GM12878 (cell line): ENCODE measurements around the gene SLCO3A1. TPM values are rescaled to one million over a fixed set of nuclear protein-coding genes. Genes with fewer than 3 reads are reported as not detected.

ENCODE experiments used
- ATAC-seq: fragments of 200-7000 bp; cut with Tn5 transposase; 3 replicates; pipeline ENCODE4 v1.9.1; 2020; ENCODE audit warnings: mild to moderate bottlenecking, moderate library complexity
- BruUV-seq: library from RNA; stranded (reverse); fragments of 400-500 nt; replicated peaks from 2 replicates; lab custom pipeline; 2021; lab: Mats Ljungman, UMichigan
- CTCF ChIA-PET: fragments of 300-600 bp; sonication (Branson Sonifier 250); formaldehyde crosslinking; extraction: SDS; loops from one replicate; lab custom pipeline; 2021; ENCODE audit warnings: inconsistent platforms; lab: Yijun Ruan, JAX
- POLR2A ChIA-PET: fragments of 350-600 bp; formaldehyde crosslinking; extraction: SDS; loops from one replicate; lab custom pipeline; 2021; ENCODE audit warnings: inconsistent platforms; lab: Charles Lee
- RAD21 ChIA-PET: fragments of 300-600 bp; sonication (Branson Sonifier 250); formaldehyde crosslinking; loops from one replicate; lab custom pipeline; 2023; ENCODE audit warnings: antibody characterized with exemption; ENCODE audit not compliant: unreplicated experiment; lab: Charles Lee
- SMC1A ChIA-PET: fragments of 300-600 bp; sonication (Branson Sonifier 250); formaldehyde crosslinking; loops from one replicate; lab custom pipeline; 2023; ENCODE audit not compliant: unreplicated experiment, uncharacterized antibody; lab: Charles Lee
- DNase-seq: peaks from one replicate; pipeline ENCODE4 v3.0.0-alpha.2; 2011; ENCODE audit warnings: low read depth, low spot score
- FAIRE-seq: peaks from 3 replicates; lab custom pipeline; 2011; peaks lifted over from hg19 to GRCh38; lab: Jason Lieb, UNC
- H2AFZ ChIP-seq: 2 replicates; pipeline ENCODE4 v1.6.0; 2011; ENCODE audit warnings: low read depth, low read length, control low read depth; ENCODE audit not compliant: control insufficient read depth
- H3K27ac ChIP-seq: 2 replicates; pipeline ENCODE4 v1.5.1; 2011; ENCODE audit warnings: control low read depth; ENCODE audit not compliant: control insufficient read depth, insufficient read depth
- H3K27me3 ChIP-seq, 2 experiments: replicated peaks in 1 of 2; 2 replicates each; pipeline versions ENCODE4 v1.6.0 to v1.6.1; 2011; ENCODE audit warnings: low read length in 1 of 2; ENCODE audit not compliant: control insufficient read depth in 2 of 2, insufficient read depth in 2 of 2
- H3K36me3 ChIP-seq, 2 experiments: 2 replicates each; pipeline ENCODE4 v1.5.1; 2011; ENCODE audit warnings: low read length in 1 of 2; ENCODE audit not compliant: control insufficient read depth in 2 of 2, insufficient read depth in 2 of 2
- H3K4me1 ChIP-seq: 2 replicates; pipeline ENCODE4 v1.6.1; 2011; ENCODE audit warnings: mild to moderate bottlenecking, low read length, moderate library complexity, mixed read lengths; ENCODE audit not compliant: control insufficient read depth, insufficient read depth
- H3K4me2 ChIP-seq: 2 replicates; pipeline ENCODE4 v1.6.0; 2011; ENCODE audit warnings: control low read depth; ENCODE audit not compliant: control insufficient read depth, insufficient read depth
- H3K4me3 ChIP-seq: fragments of 200-600 bp; sonication (generic); 2 replicates; pipeline ENCODE4 v1.5.1; 2016
- H3K79me2 ChIP-seq: 2 replicates; pipeline ENCODE4 v1.6.0; 2011; ENCODE audit warnings: low read length; ENCODE audit not compliant: control insufficient read depth, insufficient read depth
- H3K9ac ChIP-seq: 2 replicates; pipeline ENCODE4 v1.8.0; 2011; ENCODE audit warnings: low read length, control low read depth, mixed read lengths; ENCODE audit not compliant: control insufficient read depth, insufficient read depth
- H3K9me3 ChIP-seq: replicated peaks from 3 replicates; pipeline ENCODE4 v1.5.1; 2011; ENCODE audit warnings: mild to moderate bottlenecking, low read length; ENCODE audit not compliant: control insufficient read depth, insufficient read depth
- H4K20me1 ChIP-seq: 2 replicates; pipeline ENCODE4 v1.6.0; 2011; ENCODE audit not compliant: control insufficient read depth, insufficient read depth
- HDAC2 ChIP-seq: fragments of 200-600 bp; sonication (generic); IDR thresholded peaks from 2 replicates; pipeline ENCODE4 v1.6.1; 2017
- IKZF2 ChIP-seq, 2 experiments: fragments of 450-650 bp; IDR thresholded peaks; 2 replicates each; pipeline ENCODE4 v1.6.1; 2017; ENCODE audit warnings: mild to moderate bottlenecking in 2 of 2, moderate library complexity in 2 of 2
- MTA3 ChIP-seq: IDR thresholded peaks from 2 replicates; pipeline ENCODE4 v1.6.1; 2012; ENCODE audit warnings: low read length, inconsistent platforms, borderline replicate concordance
- NKRF ChIP-seq: fragments of 450-650 bp; conservative IDR thresholded peaks from 2 replicates; pipeline ENCODE4 v1.6.1; 2017; ENCODE audit warnings: mild to moderate bottlenecking, moderate library complexity
- POLR2A ChIP-seq: IDR thresholded peaks from 2 replicates; pipeline ENCODE4 v1.6.1; 2011; ENCODE audit warnings: low read depth, mild to moderate bottlenecking, low read length
- SP1 ChIP-seq: IDR thresholded peaks from one replicate; pipeline ENCODE4 v1.6.1; 2011; ENCODE audit warnings: low read depth, low read length
- ZBED1 ChIP-seq: IDR thresholded peaks from 2 replicates; pipeline ENCODE4 v1.6.1; 2016; ENCODE audit warnings: borderline replicate concordance
- ZBTB4 ChIP-seq: fragments of 450-650 bp; formaldehyde crosslinking; IDR thresholded peaks from 2 replicates; pipeline ENCODE4 v1.4.0; 2022; ENCODE audit warnings: mild to moderate bottlenecking, moderate library complexity
- ZSCAN29 ChIP-seq: fragments of 450-650 bp; IDR thresholded peaks from 2 replicates; pipeline ENCODE4 v1.6.1; 2017; ENCODE audit warnings: mild to moderate bottlenecking, moderate library complexity
- WGBS: methylation state at CpG from one replicate; pipeline ENCODE4 v1.1.6; 2016; ENCODE audit warnings: low lambda C conversion rate; ENCODE audit not compliant: insufficient replicate concordance, insufficient coverage; ENCODE audit errors: missing lambda C conversion rate; 5-methylcytosine and 5-hydroxymethylcytosine counted together
- in situ Hi-C: fragments of 300-500 bp; cut with MboI; formaldehyde crosslinking; loops from 9 replicates; pipeline ENCODE4 v1.14.3; 2018; ENCODE audit warnings: mixed read lengths
- intact Hi-C: fragments of 100-400 bp; cut with micrococcal nuclease; formaldehyde crosslinking; loops from one replicate; pipeline ENCODE4 v1.14.2; 2022; ENCODE audit not compliant: unreplicated experiment
- polyA plus RNA-seq, 11 experiments: library from polyadenylated mRNA; depleted of rRNA in 4 of 11; unstranded in 6 of 11; stranded (reverse) in 5 of 11; fragments of >200 nt; fragmentation: Nextera tagmentation in 4 of 11; fragmentation: Illumina TruSeq in 1 of 11; extraction: Ambion mirVana in 4 of 11; extraction: Trizol in 1 of 11; gene quantifications; 1 replicate in 1 of 11; 2 replicates in 10 of 11; pipeline versions ENCODE4 v1.2.1 to v1.2.3, GENCODE V29; 2011 to 2016; ENCODE audit warnings: inconsistent platforms in 2 of 11, missing spikeins in 2 of 11, low read depth in 1 of 11
- total RNA-seq, 4 experiments: library from RNA; depleted of rRNA in 3 of 4; stranded (reverse); fragments of >200 nt in 3 of 4; fragmentation: Illumina TruSeq in 1 of 4; extraction: Trizol in 1 of 4; gene quantifications; 2 replicates each; pipeline versions ENCODE4 v1.2.1 to v1.2.3, GENCODE V29; 2013 to 2021
- TF ChIP-seq, protein P1 (sequence below): IDR thresholded peaks from 2 replicates; pipeline ENCODE4 v1.6.1; 2012; ENCODE audit warnings: low read length, inconsistent platforms
- TF ChIP-seq, protein P2 (sequence below): fragments of 450-650 bp; IDR thresholded peaks from 2 replicates; pipeline ENCODE4 v1.6.1; 2017; ENCODE audit warnings: mild to moderate bottlenecking
- TF ChIP-seq, protein P3 (sequence below): fragments of 150-350 bp; IDR thresholded peaks from 2 replicates; pipeline ENCODE4 v1.6.1; 2014; ENCODE audit warnings: mild to moderate bottlenecking, low read depth, low read length

Gene SLCO3A1
- total and polyA plus RNA-seq, 10 of the 15 experiments (the other 5 are each of a cell fraction or from before 2014, with no cell fraction given): 0.05 to 5.9 (median 0.31) TPM

DNA sequence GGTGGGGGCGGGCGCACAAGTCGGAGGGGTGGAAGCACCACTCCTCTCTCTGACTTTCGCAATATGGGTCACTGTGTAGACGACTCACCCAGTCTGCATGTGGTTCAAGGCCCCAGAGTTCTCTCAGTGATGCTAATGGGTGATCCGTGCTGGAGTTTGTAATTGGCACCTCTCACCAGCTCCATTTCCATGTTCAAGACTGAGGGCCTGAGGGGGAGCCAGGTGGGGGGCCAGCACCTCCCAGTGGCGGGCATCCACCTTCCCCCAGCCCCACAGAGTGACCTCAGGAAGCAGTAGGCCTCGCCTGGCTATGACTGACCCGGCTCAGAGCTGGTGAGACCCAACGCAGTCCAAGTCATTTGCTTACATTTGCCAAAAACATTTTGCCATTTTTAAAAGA lies 310.1 kb downstream of the SLCO3A1 start:
- RAD21 ChIA-PET: no interaction called here
- FAIRE-seq (no peak), ATAC-seq (no peak), DNase-seq (no peak)
- SMC1A ChIA-PET: no interaction called here
- CTCF ChIA-PET: no interaction called here
- Histone ChIP-seq H3K27ac (no peak overlapping the region), H3K27me3 (no peaks in the 10 kb centered on the region), H3K9me3 (no peaks in the 10 kb centered on the region), H3K4me2 (no peak overlapping the region), H3K36me3 (no peaks in the 10 kb centered on the region), H3K9ac (no peak overlapping the region), H3K4me3 (no peak overlapping the region), H2AFZ (no peak overlapping the region), H3K4me1 (peaks cover 19% of the 10 kb centered on the region), H3K79me2 (no peaks in the 10 kb centered on the region), H4K20me1 (no peaks in the 10 kb centered on the region)
- in situ Hi-C loops: no loop called here
- intact Hi-C loops: no loop called here
- no TSS peak for BruUV-seq
- POLR2A ChIA-PET: no interaction called here
- WGBS: 61% methylated on average over 10 of the region's 10 CpGs
- TF ChIP-seq IKZF2 (IDR thresholded peaks at IDR 0.05) (no peak), HDAC2 (no peak), NKRF (no peak), POLR2A (no peak), ZBED1 (no peak), MTA3 (no peak), SP1 (no peak), ZSCAN29 (no peak), ZBTB4 (CRISPR knock-in tag) (no peak)
- TF ChIP-seq, protein P1, sequence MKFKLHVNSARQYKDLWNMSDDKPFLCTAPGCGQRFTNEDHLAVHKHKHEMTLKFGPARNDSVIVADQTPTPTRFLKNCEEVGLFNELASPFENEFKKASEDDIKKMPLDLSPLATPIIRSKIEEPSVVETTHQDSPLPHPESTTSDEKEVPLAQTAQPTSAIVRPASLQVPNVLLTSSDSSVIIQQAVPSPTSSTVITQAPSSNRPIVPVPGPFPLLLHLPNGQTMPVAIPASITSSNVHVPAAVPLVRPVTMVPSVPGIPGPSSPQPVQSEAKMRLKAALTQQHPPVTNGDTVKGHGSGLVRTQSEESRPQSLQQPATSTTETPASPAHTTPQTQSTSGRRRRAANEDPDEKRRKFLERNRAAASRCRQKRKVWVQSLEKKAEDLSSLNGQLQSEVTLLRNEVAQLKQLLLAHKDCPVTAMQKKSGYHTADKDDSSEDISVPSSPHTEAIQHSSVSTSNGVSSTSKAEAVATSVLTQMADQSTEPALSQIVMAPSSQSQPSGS: no peak
- TF ChIP-seq, protein P2, sequence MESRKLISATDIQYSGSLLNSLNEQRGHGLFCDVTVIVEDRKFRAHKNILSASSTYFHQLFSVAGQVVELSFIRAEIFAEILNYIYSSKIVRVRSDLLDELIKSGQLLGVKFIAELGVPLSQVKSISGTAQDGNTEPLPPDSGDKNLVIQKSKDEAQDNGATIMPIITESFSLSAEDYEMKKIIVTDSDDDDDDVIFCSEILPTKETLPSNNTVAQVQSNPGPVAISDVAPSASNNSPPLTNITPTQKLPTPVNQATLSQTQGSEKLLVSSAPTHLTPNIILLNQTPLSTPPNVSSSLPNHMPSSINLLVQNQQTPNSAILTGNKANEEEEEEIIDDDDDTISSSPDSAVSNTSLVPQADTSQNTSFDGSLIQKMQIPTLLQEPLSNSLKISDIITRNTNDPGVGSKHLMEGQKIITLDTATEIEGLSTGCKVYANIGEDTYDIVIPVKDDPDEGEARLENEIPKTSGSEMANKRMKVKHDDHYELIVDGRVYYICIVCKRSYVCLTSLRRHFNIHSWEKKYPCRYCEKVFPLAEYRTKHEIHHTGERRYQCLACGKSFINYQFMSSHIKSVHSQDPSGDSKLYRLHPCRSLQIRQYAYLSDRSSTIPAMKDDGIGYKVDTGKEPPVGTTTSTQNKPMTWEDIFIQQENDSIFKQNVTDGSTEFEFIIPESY: no peak
- TF ChIP-seq, protein P3, sequence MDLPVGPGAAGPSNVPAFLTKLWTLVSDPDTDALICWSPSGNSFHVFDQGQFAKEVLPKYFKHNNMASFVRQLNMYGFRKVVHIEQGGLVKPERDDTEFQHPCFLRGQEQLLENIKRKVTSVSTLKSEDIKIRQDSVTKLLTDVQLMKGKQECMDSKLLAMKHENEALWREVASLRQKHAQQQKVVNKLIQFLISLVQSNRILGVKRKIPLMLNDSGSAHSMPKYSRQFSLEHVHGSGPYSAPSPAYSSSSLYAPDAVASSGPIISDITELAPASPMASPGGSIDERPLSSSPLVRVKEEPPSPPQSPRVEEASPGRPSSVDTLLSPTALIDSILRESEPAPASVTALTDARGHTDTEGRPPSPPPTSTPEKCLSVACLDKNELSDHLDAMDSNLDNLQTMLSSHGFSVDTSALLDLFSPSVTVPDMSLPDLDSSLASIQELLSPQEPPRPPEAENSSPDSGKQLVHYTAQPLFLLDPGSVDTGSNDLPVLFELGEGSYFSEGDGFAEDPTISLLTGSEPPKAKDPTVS: no peak
